Epithelial cell of esophagus (primary cell): Measurements from ENCODE around the gene CELF4.

Experiments used
- DNase-seq: peaks from one replicate; pipeline ENCODE4 v3.0.0; 2010; ENCODE audit warnings: low read depth
- H3K4me3 ChIP-seq: 2 replicates; pipeline ENCODE4 v1.5.1; 2011; ENCODE audit warnings: mild to moderate bottlenecking, low read length, control low read depth
- CTCF ChIP-seq: IDR thresholded peaks from 2 replicates; pipeline ENCODE4 v1.5.1; 2011; ENCODE audit warnings: low read depth, mild to moderate bottlenecking, low read length, control low read depth, inconsistent platforms; ENCODE audit not compliant: insufficient read depth; ENCODE audit errors: missing control alignments

CELF4 gene

GRCh38 chr18:37230768-37231167 is 334.8 kb downstream of the CELF4 start:
- no peak for DNase-seq
- no peak for TF ChIP-seq CTCF
- H3K4me3 ChIP-seq = no peak overlapping the region

GRCh38 chr18:37225279-37225678 is 340.3 kb downstream of the CELF4 start:
- DNase-seq = no peak
- H3K4me3 ChIP-seq = no peak overlapping the region
- TF ChIP-seq CTCF = no peak

- TF ChIP-seq CTCF = no peak
- H3K4me3 ChIP-seq = no peak overlapping the region
- no peak for DNase-seq
Observed at GRCh38 chr18:37222999-37223378, 342.6 kb downstream of the CELF4 start.

GRCh38 chr18:37222354-37222998 is 343.1 kb downstream of the CELF4 start:
- no peak for TF ChIP-seq CTCF
- no peak for DNase-seq
- H3K4me3 ChIP-seq = no peak overlapping the region

GRCh38 chr18:37219257-37219656 is 346.3 kb downstream of the CELF4 start:
- no peak overlapping the region for H3K4me3 ChIP-seq
- no peak for DNase-seq
- no peak for TF ChIP-seq CTCF

DNA sequence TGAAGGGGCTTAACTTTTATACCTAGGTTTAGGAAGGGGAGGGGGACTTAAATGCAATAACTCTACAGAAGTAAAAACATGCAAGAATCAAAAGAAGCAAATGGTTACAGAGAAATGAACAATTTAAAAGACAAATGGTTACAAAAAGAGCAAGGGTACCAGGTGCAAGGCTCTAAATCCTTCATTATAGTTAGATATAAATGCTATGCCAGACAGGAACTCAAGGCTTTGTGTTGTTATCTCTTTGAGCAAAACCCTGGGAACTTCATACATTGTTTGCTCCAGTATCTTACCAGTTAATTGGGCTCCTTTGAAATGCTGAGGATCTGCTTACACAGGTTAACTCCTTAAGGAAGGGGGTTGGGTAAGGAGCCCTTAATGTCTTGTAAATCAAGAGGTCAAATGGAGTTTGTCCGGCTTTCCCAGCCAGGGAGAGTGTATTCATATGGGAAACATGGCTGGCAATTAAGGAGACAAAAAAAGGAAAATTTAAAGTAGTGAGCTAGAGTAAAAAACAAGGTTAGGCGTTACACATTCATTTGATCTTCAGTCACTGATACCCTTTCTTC is 347.5 kb downstream of the CELF4 start:
- H3K4me3 ChIP-seq = no peak overlapping the region
- no peak for DNase-seq
- TF ChIP-seq CTCF = no peak

DNA sequence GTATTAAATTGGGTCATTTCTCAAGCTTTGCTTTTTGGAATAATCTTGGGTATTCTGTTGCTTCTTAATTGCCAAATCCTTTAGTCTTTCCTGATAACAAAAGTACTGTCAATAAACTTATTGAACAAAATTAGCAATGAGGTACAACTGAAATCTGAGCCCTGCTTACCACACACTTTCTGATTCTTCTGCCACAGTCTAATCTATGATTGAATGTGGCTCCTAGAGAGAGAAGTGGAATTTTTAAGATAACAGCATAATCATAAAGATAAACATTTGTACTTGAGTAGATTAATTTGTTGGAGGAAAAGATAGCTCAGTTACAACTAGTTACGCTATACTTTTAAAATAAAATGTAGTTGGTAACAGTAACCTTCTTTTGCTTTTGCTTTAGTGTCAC is 354.8 kb downstream of the CELF4 start:
- TF ChIP-seq CTCF = no peak
- no peak for DNase-seq
- H3K4me3 ChIP-seq = no peak overlapping the region
